ENCODE data around the gene ANK3. TPM values are rescaled to one million over a fixed set of nuclear protein-coding genes. Genes with fewer than 3 reads are reported as not detected.

The ANK3 gene
- total and polyA plus RNA-seq, 7 donors = 10.8 to 86.7 (median 42.5) TPM

- no peaks in the 10 kb centered on the region for H3K27me3 ChIP-seq
- H3K4me3 ChIP-seq = peak overlapping the region in 1 of 4 donors; percentile 31
- TF ChIP-seq POLR2AphosphoS5 (IDR thresholded peaks at IDR 0.05) (no peak), POLR2A (IDR thresholded peaks at IDR 0.05) (no peak), EP300 (IDR thresholded peaks at IDR 0.05) (no peak)
- TF ChIP-seq, protein P1, sequence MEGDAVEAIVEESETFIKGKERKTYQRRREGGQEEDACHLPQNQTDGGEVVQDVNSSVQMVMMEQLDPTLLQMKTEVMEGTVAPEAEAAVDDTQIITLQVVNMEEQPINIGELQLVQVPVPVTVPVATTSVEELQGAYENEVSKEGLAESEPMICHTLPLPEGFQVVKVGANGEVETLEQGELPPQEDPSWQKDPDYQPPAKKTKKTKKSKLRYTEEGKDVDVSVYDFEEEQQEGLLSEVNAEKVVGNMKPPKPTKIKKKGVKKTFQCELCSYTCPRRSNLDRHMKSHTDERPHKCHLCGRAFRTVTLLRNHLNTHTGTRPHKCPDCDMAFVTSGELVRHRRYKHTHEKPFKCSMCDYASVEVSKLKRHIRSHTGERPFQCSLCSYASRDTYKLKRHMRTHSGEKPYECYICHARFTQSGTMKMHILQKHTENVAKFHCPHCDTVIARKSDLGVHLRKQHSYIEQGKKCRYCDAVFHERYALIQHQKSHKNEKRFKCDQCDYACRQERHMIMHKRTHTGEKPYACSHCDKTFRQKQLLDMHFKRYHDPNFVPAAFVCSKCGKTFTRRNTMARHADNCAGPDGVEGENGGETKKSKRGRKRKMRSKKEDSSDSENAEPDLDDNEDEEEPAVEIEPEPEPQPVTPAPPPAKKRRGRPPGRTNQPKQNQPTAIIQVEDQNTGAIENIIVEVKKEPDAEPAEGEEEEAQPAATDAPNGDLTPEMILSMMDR (IDR thresholded peaks at IDR 0.05) = no peak
- H3K36me3 ChIP-seq = no peaks in the 10 kb centered on the region
- H3K27ac ChIP-seq = peak overlapping the region in 1 of 4 donors; percentile 73
- no peaks in the 10 kb centered on the region for H3K9me3 ChIP-seq
- intact Hi-C loops (cut with DNase I) = no loop called here
- DNase-seq = no peak
- WGBS, 2 donors = 88 to 94% methylated on average over 5 of the region's 5 CpGs
- H3K4me1 ChIP-seq = peaks cover 0 to 59% (median 36%) of the 10 kb centered on the region in 4 donors
Observed at GRCh38 chr10:60138842-60139241, 250.8 kb downstream of the ANK3 start.

DNA sequence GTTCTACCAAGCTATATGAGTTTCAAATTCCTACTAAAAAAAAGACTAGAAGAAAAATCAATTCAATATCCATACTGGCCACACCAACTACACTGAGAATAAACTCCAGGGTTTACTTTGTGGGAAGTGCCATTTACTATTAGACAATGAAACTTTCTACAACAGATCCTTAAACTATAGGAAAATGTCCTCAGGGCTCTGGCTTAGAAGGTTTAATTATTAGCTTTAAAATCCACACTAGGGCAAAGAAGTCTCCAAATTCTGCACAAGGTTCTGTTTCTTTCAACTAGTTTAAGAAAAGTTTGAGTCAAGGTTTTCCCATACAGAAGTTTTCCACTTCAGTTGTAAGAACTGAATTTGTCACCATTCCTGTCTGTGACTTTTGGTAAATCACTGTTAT is 251.6 kb downstream of the ANK3 start:
- Histone ChIP-seq H3K4me1 (peaks cover 0 to 58% (median 36%) of the 10 kb centered on the region in 4 donors), H3K27ac (no peak overlapping the region), H3K9me3 (no peaks in the 10 kb centered on the region), H3K4me3 (no peak overlapping the region), H3K36me3 (no peaks in the 10 kb centered on the region), H3K27me3 (no peaks in the 10 kb centered on the region)
- no peak for DNase-seq
- TF ChIP-seq, protein P1 (IDR thresholded peaks at IDR 0.05) = no peak
- TF ChIP-seq POLR2A (IDR thresholded peaks at IDR 0.05) (no peak), POLR2AphosphoS5 (IDR thresholded peaks at IDR 0.05) (no peak), EP300 (IDR thresholded peaks at IDR 0.05) (no peak)
- intact Hi-C loops (cut with DNase I) = no loop called here

GRCh38 chr10:60137292-60137992 is 252.2 kb downstream of the ANK3 start:
- H3K4me1 ChIP-seq = peaks cover 0 to 55% (median 34%) of the 10 kb centered on the region in 4 donors
- H3K9me3 ChIP-seq = no peaks in the 10 kb centered on the region
- TF ChIP-seq, protein P1 (IDR thresholded peaks at IDR 0.05) = no peak
- no peak for TF ChIP-seq POLR2AphosphoS5 (IDR thresholded peaks at IDR 0.05)
- TF ChIP-seq POLR2A (IDR thresholded peaks at IDR 0.05) = no peak
- no peak for TF ChIP-seq EP300 (IDR thresholded peaks at IDR 0.05)
- WGBS, 2 donors = 90 to 96% methylated on average over 2 of the region's 2 CpGs
- H3K4me3 ChIP-seq = no peak overlapping the region
- intact Hi-C loops (cut with DNase I) = no loop called here
- no peak for DNase-seq
- no peaks in the 10 kb centered on the region for H3K27me3 ChIP-seq
- no peak overlapping the region for H3K27ac ChIP-seq
- H3K36me3 ChIP-seq = no peaks in the 10 kb centered on the region

DNA sequence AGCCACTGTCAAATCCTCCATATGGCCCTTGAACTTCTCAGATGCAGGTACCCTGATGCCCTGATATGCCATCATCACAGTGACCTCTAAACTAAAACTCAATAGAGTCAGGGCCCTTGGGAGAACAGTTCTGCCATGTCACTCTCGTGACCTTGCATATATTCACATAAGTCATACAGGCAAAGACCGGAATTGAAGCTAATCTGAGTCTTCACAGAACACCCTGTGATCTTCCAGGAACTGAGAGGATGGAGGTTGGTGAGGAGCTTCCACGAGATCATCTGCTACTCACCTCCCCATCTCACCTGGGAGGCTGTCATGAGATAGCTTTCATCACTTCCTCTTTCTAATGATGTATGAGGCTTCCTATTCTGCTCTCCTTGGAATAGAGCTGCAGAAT is 254.7 kb downstream of the ANK3 start:
- H3K9me3 ChIP-seq = no peaks in the 10 kb centered on the region
- WGBS, 2 donors = 86 to 95% methylated on average over 3 of the region's 3 CpGs
- DNase-seq = no peak
- no peaks in the 10 kb centered on the region for H3K36me3 ChIP-seq
- H3K27ac ChIP-seq = no peak overlapping the region
- H3K4me3 ChIP-seq = no peak overlapping the region
- peaks cover 0 to 32% (median 11%) of the 10 kb centered on the region in 4 donors for H3K4me1 ChIP-seq
- TF ChIP-seq EP300 (IDR thresholded peaks at IDR 0.05) (no peak), POLR2A (IDR thresholded peaks at IDR 0.05) (no peak), POLR2AphosphoS5 (IDR thresholded peaks at IDR 0.05) (no peak)
- TF ChIP-seq, protein P1 (IDR thresholded peaks at IDR 0.05) = no peak
- no peaks in the 10 kb centered on the region for H3K27me3 ChIP-seq
- intact Hi-C loops (cut with DNase I) = no loop called here

DNA sequence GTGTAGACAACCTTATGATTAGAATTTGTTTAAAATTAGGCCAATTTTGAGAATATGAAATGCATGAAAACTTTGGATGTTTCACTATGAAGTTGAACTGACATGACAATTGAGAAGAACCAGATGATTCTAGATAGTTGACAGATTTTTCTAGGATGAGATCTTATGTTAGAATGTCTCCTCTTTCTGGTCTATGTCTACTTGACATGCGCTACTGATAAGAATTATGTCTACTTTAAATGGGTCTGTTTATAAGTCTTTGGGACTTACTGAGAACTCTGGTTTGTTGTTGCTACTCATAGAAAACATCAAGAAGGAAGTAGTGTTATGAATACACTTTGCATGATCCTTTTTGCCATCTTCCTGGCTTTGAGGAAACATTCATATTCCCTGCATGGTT is 255.1 kb downstream of the ANK3 start:
- Histone ChIP-seq H3K4me3 (no peak overlapping the region), H3K27me3 (no peaks in the 10 kb centered on the region), H3K4me1 (peaks cover 0 to 27% (median 7%) of the 10 kb centered on the region in 4 donors), H3K27ac (no peak overlapping the region), H3K36me3 (no peaks in the 10 kb centered on the region), H3K9me3 (no peaks in the 10 kb centered on the region)
- DNase-seq = no peak
- intact Hi-C loops (cut with DNase I) = no loop called here
- WGBS, 2 donors = 97 to 100% methylated on average over 1 of the region's 1 CpG
- TF ChIP-seq POLR2A (IDR thresholded peaks at IDR 0.05) (no peak), POLR2AphosphoS5 (IDR thresholded peaks at IDR 0.05) (peak in 3 of 4 donors; percentile 27 to 78 (median 47))

All from sigmoid colon (tissue), 7 donors.